ENCODE data around the gene ORAI1.

Gene ORAI1

DNA sequence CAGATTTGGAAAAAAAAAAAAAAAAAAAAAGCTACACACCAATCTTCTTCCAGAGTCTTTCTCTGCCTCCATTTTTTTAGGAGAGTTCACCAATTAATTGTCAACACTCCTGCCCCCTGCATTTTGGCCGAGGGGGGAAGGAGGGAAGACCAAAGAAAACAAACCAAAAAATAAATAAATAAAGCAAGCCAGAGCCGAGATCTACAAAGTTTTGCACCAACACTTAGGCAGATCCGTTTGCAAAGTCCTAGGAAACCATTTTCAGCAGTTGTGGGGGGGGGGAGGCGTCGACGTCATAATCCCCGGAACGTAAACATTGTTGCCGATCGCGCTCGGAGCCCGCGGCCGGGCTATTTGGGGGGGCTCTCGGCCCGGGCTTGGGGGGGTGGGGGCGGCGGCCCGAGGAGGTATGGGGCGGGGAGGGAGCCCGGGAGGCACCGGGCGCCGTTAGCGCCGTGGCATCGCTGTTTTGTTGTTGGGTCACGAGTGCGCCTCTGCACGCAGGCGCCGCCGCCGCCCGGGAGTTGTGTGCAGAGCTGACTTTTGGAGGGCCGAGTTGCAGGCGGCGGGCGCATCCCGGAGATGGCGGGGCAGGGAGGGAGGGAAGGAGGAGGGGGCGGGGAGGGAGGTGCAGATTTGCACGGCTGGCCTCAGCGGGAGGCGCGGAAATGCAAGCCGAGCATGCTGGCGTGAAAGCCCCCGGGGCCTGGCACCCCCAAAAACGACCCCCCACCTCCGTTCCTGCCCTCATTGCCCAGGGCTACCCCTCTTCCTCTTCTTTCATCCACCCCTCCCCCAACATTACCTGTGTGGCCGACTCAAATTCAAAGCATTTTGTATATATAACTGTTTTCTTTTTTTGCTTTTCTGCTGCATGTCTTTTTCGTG is 46.1 kb upstream of the ORAI1 start (continued):
- TF ChIP-seq ZNF292 (tag by site-specific recombination; IDR thresholded peaks at IDR 0.05; ENCODE audit: borderline replicate concordance, low read depth) (no peak), ZNF202 (tag by site-specific recombination; IDR thresholded peaks at IDR 0.05; ENCODE audit: borderline replicate concordance) (no peak), ZNF660 (tag by site-specific recombination; IDR thresholded peaks at IDR 0.05) (no peak), ZNF521 (tag by site-specific recombination; IDR thresholded peaks at IDR 0.05) (no peak), ZSCAN16 (tag by site-specific recombination; IDR thresholded peaks at IDR 0.05) (no peak), ZNF785 (tag by site-specific recombination; IDR thresholded peaks at IDR 0.05) (no peak), HOXC10 (CRISPR knock-in tag; IDR thresholded peaks at IDR 0.05) (no peak), ZBTB21 (tag by site-specific recombination; IDR thresholded peaks at IDR 0.05) (peak; percentile 91), ZNF175 (tag by site-specific recombination; IDR thresholded peaks at IDR 0.05) (no peak), ZNF707 (tag by site-specific recombination; IDR thresholded peaks at IDR 0.05) (no peak), ZNF248 (tag by site-specific recombination; IDR thresholded peaks at IDR 0.05) (no peak), ZNF398 (tag by site-specific recombination; IDR thresholded peaks at IDR 0.05) (peak; percentile 78), ZNF423 (tag by site-specific recombination; IDR thresholded peaks at IDR 0.05) (peak; percentile 77), ZBTB49 (tag by site-specific recombination; IDR thresholded peaks at IDR 0.05; ENCODE audit: low read depth) (no peak), ZNF701 (tag by site-specific recombination; IDR thresholded peaks at IDR 0.05) (no peak), ZNF302 (tag by site-specific recombination; IDR thresholded peaks at IDR 0.05; ENCODE audit: low read depth) (no peak), ZNF416 (tag by site-specific recombination; IDR thresholded peaks at IDR 0.05) (no peak), MYNN (tag by site-specific recombination; IDR thresholded peaks at IDR 0.05; ENCODE audit: borderline replicate concordance) (no peak), ZSCAN5A (tag by site-specific recombination; IDR thresholded peaks at IDR 0.05) (0 out of 2 replicates have a peak, but pooled peaks have one; percentile 12), GLI2 (tag by site-specific recombination; IDR thresholded peaks at IDR 0.05; ENCODE audit: borderline replicate concordance, low read depth) (no peak), ZNF692 (tag by site-specific recombination; IDR thresholded peaks at IDR 0.05) (no peak), TSHZ1 (tag by site-specific recombination; IDR thresholded peaks at IDR 0.05; ENCODE audit: borderline replicate concordance) (no peak)
- TF ChIP-seq, protein P1, sequence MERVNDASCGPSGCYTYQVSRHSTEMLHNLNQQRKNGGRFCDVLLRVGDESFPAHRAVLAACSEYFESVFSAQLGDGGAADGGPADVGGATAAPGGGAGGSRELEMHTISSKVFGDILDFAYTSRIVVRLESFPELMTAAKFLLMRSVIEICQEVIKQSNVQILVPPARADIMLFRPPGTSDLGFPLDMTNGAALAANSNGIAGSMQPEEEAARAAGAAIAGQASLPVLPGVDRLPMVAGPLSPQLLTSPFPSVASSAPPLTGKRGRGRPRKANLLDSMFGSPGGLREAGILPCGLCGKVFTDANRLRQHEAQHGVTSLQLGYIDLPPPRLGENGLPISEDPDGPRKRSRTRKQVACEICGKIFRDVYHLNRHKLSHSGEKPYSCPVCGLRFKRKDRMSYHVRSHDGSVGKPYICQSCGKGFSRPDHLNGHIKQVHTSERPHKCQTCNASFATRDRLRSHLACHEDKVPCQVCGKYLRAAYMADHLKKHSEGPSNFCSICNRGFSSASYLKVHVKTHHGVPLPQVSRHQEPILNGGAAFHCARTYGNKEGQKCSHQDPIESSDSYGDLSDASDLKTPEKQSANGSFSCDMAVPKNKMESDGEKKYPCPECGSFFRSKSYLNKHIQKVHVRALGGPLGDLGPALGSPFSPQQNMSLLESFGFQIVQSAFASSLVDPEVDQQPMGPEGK (tag by site-specific recombination; IDR thresholded peaks at IDR 0.05) = peak; percentile 81
- TF ChIP-seq, protein P2, sequence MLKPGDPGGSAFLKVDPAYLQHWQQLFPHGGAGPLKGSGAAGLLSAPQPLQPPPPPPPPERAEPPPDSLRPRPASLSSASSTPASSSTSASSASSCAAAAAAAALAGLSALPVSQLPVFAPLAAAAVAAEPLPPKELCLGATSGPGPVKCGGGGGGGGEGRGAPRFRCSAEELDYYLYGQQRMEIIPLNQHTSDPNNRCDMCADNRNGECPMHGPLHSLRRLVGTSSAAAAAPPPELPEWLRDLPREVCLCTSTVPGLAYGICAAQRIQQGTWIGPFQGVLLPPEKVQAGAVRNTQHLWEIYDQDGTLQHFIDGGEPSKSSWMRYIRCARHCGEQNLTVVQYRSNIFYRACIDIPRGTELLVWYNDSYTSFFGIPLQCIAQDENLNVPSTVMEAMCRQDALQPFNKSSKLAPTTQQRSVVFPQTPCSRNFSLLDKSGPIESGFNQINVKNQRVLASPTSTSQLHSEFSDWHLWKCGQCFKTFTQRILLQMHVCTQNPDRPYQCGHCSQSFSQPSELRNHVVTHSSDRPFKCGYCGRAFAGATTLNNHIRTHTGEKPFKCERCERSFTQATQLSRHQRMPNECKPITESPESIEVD (tag by site-specific recombination; IDR thresholded peaks at IDR 0.05) = no peak

Measured in HEK293 (cell line).